ENCODE data around the gene UQCC5. TPM values are rescaled to one million over a fixed set of nuclear protein-coding genes. Genes with fewer than 3 reads are reported as not detected.

Gene UQCC5, protein sequence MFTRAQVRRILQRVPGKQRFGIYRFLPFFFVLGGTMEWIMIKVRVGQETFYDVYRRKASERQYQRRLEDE
- 10 to 100 TPM in 1 of 4 donors, 1 to 10 TPM in 3; 1.3 to 60.6 (median 7.0) TPM for total RNA-seq

DNA sequence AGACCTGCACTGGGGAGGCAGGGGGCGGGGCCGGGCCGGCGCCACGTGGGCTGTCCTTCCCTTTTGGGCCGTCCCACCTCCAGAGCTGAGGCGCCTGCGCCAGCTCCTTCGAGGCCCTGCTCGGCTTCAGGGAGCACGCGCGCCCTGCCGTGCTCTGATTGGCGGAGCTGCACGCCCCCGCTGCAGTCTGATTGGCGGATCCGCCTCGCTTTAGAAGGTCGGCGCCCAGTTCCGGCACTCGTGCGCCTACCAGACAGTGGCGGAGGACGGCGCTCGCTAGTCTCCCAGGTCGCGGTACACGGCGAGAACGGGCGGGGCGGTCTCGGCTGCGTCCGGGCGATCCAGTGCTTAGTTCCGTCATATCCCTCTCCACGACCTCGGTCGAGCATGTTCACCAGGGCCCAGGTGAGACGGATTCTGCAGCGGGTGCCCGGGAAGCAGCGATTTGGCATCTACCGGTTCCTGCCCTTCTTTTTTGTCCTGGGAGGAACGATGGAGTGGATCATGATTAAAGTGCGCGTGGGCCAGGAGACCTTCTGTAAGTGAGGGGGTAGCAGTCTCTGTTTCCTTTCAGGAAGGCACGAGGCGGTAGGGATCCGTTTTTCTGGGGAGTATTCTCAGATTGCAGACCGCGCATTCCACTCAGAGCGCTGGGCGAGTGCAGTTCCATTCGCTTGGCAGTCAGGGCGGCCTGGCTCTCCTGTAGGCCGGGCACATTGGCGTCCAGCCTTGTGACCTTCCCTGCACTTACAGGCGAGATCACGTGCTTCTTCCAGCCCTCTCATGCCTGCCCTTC is at the start of gene UQCC5:
TSS of gene UQCC5 (plus strand) at position 237 of the 796 bp plus-strand sequence. CDS start at position 388, 151 bp downstream.
- peaks cover 67 to 78% (median 76%) of the 10 kb centered on the region in 4 donors for H3K4me1 ChIP-seq
- H3K27me3 ChIP-seq = no peaks in the 10 kb centered on the region
- H3K27ac ChIP-seq (replicated peaks in 1 of 4) = peak within 1 kb of the TSS; percentile 90 to 95 (median 91)
- peak within 1 kb of the TSS; percentile 71 to 81 (median 74) for H3K4me3 ChIP-seq
- 0% methylated on average over 24 of the region's 65 CpGs for WGBS
- TF ChIP-seq, protein P1, sequence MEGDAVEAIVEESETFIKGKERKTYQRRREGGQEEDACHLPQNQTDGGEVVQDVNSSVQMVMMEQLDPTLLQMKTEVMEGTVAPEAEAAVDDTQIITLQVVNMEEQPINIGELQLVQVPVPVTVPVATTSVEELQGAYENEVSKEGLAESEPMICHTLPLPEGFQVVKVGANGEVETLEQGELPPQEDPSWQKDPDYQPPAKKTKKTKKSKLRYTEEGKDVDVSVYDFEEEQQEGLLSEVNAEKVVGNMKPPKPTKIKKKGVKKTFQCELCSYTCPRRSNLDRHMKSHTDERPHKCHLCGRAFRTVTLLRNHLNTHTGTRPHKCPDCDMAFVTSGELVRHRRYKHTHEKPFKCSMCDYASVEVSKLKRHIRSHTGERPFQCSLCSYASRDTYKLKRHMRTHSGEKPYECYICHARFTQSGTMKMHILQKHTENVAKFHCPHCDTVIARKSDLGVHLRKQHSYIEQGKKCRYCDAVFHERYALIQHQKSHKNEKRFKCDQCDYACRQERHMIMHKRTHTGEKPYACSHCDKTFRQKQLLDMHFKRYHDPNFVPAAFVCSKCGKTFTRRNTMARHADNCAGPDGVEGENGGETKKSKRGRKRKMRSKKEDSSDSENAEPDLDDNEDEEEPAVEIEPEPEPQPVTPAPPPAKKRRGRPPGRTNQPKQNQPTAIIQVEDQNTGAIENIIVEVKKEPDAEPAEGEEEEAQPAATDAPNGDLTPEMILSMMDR (IDR thresholded peaks at IDR 0.05) = peak in 1 of 3 experiments; percentile 10
- TF ChIP-seq EP300 (IDR thresholded peaks at IDR 0.05) = no peak
- peak; percentile 100 for TF ChIP-seq POLR2AphosphoS5 (IDR thresholded peaks at IDR 0.05)
- TF ChIP-seq POLR2A (IDR thresholded peaks at IDR 0.05; ENCODE audit: low read depth) = peak; percentile 89
- H3K9me3 ChIP-seq = no peaks in the 10 kb centered on the region
- H3K36me3 ChIP-seq = peaks cover 0 to 15% (median 4%) of the 10 kb centered on the region in 4 donors
- intact Hi-C loops (cut with DNase I) = no loop called here
- DNase-seq (ENCODE audit: extremely low spot score) = peak; percentile 99

DNA sequence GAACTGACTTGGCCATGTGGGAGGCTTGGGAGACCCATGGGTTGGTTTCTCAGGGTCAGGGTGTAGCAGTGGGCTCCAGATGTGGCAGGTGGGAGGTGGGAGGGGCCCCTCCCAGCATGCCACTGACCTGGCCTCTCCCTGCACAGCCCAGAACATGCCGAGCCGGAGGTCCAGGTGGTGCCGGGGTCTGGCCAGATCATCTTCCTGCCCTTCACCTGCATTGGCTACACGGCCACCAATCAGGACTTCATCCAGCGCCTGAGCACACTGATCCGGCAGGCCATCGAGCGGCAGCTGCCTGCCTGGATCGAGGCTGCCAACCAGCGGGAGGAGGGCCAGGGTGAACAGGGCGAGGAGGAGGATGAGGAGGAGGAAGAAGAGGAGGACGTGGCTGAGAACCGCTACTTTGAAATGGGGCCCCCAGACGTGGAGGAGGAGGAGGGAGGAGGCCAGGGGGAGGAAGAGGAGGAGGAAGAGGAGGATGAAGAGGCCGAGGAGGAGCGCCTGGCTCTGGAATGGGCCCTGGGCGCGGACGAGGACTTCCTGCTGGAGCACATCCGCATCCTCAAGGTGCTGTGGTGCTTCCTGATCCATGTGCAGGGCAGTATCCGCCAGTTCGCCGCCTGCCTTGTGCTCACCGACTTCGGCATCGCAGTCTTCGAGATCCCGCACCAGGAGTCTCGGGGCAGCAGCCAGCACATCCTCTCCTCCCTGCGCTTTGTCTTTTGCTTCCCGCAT is 49.2 kb upstream of the UQCC5 start:
- Histone ChIP-seq H3K9me3 (no peaks in the 10 kb centered on the region), H3K27me3 (no peaks in the 10 kb centered on the region), H3K36me3 (peaks cover 61 to 95% (median 80%) of the 10 kb centered on the region in 4 donors), H3K4me1 (peaks cover 48 to 72% (median 65%) of the 10 kb centered on the region in 4 donors), H3K27ac (replicated peaks in 1 of 4) (peak overlapping the region in 1 of 4 donors; percentile 12), H3K4me3 (no peak overlapping the region)
- 88% methylated on average over 30 of the region's 31 CpGs for WGBS
- intact Hi-C loops (cut with DNase I) = loop anchor here (5.0 kb wide), 1 partner anchor 45 kb away; the partner anchor contains the start of gene NT5DC2
- DNase-seq (ENCODE audit: extremely low spot score) = no peak
- TF ChIP-seq EP300 (IDR thresholded peaks at IDR 0.05) (no peak), POLR2AphosphoS5 (IDR thresholded peaks at IDR 0.05) (no peak), POLR2A (IDR thresholded peaks at IDR 0.05; ENCODE audit: low read depth) (no peak)
- TF ChIP-seq, protein P1 (IDR thresholded peaks at IDR 0.05) = no peak

DNA sequence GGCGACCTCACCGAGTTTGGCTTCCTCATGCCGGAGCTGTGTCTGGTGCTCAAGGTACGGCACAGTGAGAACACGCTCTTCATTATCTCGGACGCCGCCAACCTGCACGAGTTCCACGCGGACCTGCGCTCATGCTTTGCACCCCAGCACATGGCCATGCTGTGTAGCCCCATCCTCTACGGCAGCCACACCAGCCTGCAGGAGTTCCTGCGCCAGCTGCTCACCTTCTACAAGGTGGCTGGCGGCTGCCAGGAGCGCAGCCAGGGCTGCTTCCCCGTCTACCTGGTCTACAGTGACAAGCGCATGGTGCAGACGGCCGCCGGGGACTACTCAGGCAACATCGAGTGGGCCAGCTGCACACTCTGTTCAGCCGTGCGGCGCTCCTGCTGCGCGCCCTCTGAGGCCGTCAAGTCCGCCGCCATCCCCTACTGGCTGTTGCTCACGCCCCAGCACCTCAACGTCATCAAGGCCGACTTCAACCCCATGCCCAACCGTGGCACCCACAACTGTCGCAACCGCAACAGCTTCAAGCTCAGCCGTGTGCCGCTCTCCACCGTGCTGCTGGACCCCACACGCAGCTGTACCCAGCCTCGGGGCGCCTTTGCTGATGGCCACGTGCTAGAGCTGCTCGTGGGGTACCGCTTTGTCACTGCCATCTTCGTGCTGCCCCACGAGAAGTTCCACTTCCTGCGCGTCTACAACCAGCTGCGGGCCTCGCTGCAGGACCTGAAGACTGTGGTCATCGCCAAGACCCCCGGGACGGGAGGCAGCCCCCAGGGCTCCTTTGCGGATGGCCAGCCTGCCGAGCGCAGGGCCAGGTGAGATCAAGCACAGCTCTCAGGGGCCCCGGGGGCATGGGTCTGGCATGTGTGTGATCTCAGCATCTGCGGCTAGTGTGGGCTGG is 48.4 kb upstream of the UQCC5 start:
- Histone ChIP-seq H3K9me3 (no peaks in the 10 kb centered on the region), H3K36me3 (peaks cover 70 to 95% (median 83%) of the 10 kb centered on the region in 4 donors), H3K27me3 (no peaks in the 10 kb centered on the region), H3K27ac (replicated peaks in 1 of 4) (no peak overlapping the region), H3K4me1 (peaks cover 50 to 72% (median 65%) of the 10 kb centered on the region in 4 donors), H3K4me3 (no peak overlapping the region)
- intact Hi-C loops (cut with DNase I) = loop anchor here (5.0 kb wide), 1 partner anchor 44 kb away; the partner anchor contains the start of gene NT5DC2
- no peak for TF ChIP-seq POLR2A (IDR thresholded peaks at IDR 0.05; ENCODE audit: low read depth)
- no peak for TF ChIP-seq EP300 (IDR thresholded peaks at IDR 0.05)
- TF ChIP-seq POLR2AphosphoS5 (IDR thresholded peaks at IDR 0.05) = no peak
- TF ChIP-seq, protein P1 (IDR thresholded peaks at IDR 0.05) = no peak
- 96% methylated on average over 52 of the region's 59 CpGs for WGBS
- no peak for DNase-seq (ENCODE audit: extremely low spot score)

DNA sequence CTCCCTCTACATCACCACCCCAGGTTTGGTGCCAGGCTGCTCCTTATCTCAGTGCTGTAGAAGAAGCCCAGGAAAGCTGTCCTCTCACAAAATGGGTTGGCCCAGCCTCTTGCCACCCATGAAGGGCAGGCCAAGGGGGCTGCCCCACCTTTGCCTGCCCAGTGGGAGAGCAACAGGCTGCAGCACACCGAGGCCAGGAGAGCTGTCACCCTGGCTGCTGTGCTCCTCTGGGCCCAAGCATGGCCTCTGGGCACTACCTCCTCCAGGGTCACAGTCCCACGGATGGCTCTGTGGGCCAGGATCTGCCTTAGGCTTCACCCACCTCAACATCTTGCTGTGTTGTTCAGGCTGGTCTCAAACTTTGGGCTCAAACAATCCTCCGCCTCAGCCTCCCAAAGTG is 47.7 kb upstream of the UQCC5 start:
- intact Hi-C loops (cut with DNase I) = loop anchor here (5.0 kb wide), 1 partner anchor 44 kb away; the partner anchor contains the start of gene NT5DC2
- Histone ChIP-seq H3K27ac (replicated peaks in 1 of 4) (peak overlapping the region in 1 of 4 donors; percentile 7), H3K4me1 (peaks cover 45 to 72% (median 65%) of the 10 kb centered on the region in 4 donors)

More for the DNA sequence above, 47.7 kb upstream of the UQCC5 start:
- Histone ChIP-seq H3K27me3 (no peaks in the 10 kb centered on the region), H3K4me3 (no peak overlapping the region), H3K36me3 (peaks cover 71 to 95% (median 88%) of the 10 kb centered on the region in 4 donors), H3K9me3 (no peaks in the 10 kb centered on the region)
- TF ChIP-seq, protein P1 (IDR thresholded peaks at IDR 0.05) = no peak
- TF ChIP-seq POLR2A (IDR thresholded peaks at IDR 0.05; ENCODE audit: low read depth) (no peak), EP300 (IDR thresholded peaks at IDR 0.05) (no peak), POLR2AphosphoS5 (IDR thresholded peaks at IDR 0.05) (no peak)
- DNase-seq (ENCODE audit: extremely low spot score) = no peak
- WGBS = 100% methylated on average over 1 of the region's 3 CpGs

All from esophagus muscularis mucosa (tissue), 4 donors.